Esophagus mucosa (tissue), 1 donor: ENCODE data around the gene ZNF609. TPM values are rescaled to one million over a fixed set of nuclear protein-coding genes. Genes with fewer than 3 reads are reported as not detected.
A peak's percentile ranks its signal among the peaks of the same experiment; 100 is the strongest.
"Not testable (repeated sequence)": the region's sequence is repeated elsewhere in the genome, so short reads cannot be mapped to it uniquely, and the experiment has no call there.

ENCODE experiments used
- ATAC-seq: fragments of 200-7000 bp; cut with Tn5 transposase; one replicate; pipeline ENCODE4 v1.9.1; 2020
- total RNA-seq: library from RNA; stranded (reverse); gene quantifications from one replicate; pipeline ENCODE4 v1.2.4, GENCODE V29; 2023
- donor health status: DM: yes; HTN: yes; CAD: no.

Gene ZNF609
- total RNA-seq, 1 donor from 2014 or later = 17.9 TPM

DNA sequence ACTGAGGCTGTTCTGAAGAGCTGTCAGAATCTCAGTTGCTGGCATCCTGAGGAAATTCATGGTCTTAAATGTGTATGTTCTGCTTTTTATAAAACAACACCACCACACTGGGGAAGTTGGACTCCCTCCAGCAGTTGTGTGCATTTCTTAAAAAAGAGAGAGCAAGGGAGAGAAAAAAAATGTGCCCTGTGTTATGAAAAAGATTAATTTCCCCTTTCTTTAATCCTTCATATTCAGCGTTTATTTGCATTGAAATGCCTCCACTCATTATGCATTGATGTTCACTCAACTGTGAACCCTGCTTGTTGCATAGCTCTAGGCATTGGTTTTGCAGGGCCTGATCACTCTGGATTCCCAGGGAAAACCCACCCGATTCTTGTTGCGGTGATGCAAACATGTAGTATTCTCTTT, 4.4 kb upstream of the ZNF609 start:
- ATAC-seq = no peak

DNA sequence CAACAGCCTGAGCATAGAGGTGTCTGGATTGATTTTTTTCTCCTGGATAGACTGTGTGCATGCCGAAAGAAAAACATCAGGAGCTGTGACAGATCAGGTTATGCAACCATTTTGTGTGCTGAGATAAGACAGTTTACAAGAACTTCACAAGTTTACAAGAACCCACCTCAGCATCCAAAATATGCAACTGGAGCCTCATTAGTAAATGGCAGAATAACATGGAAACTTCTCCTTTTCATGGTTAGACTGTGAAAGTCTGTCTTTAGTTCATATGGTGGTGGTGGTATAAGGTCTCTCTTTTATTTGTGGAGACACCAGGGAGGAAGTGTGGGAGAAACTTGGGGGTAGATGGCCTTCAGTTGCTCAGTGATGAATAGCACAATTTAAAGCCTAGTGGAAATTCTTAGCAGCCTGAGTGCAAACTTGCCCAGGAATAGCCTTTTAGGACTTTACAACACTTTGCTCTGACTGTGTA, 3.7 kb upstream of the ZNF609 start:
- no peak for ATAC-seq

DNA sequence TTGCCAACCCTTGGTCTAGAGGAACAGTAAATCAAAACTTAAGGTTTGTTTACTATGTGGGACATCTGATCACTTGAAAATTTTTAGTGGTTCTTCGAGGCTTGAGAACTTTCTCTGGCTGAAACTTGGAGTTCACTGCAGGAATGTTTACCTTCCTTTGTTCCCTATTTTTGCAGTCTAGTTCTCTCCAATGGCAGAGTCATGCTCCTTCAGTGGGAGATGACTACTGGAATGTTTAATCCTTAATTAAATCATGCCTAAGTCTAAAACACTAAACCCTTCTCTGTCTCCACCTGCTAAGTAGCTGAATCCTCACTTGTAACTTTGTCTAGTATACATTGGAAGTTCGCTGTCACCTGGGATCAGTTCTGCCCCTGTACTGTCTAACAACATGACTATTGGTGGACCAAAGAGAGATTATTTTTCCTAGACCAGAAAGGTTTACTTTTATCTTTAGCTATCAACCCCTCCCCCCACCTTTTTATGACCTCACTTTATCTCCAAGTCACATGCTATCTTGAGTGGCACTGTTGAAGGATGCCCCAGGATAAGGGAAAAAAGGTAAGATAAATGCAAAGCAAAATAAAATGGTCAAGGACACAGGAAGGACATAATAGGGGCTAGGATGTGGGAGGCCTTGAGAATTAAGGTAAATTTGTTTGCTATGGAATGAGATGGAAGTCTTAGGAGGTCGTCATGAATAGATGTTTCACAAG, 1.2 kb upstream of the ZNF609 start:
- ATAC-seq = no peak

DNA sequence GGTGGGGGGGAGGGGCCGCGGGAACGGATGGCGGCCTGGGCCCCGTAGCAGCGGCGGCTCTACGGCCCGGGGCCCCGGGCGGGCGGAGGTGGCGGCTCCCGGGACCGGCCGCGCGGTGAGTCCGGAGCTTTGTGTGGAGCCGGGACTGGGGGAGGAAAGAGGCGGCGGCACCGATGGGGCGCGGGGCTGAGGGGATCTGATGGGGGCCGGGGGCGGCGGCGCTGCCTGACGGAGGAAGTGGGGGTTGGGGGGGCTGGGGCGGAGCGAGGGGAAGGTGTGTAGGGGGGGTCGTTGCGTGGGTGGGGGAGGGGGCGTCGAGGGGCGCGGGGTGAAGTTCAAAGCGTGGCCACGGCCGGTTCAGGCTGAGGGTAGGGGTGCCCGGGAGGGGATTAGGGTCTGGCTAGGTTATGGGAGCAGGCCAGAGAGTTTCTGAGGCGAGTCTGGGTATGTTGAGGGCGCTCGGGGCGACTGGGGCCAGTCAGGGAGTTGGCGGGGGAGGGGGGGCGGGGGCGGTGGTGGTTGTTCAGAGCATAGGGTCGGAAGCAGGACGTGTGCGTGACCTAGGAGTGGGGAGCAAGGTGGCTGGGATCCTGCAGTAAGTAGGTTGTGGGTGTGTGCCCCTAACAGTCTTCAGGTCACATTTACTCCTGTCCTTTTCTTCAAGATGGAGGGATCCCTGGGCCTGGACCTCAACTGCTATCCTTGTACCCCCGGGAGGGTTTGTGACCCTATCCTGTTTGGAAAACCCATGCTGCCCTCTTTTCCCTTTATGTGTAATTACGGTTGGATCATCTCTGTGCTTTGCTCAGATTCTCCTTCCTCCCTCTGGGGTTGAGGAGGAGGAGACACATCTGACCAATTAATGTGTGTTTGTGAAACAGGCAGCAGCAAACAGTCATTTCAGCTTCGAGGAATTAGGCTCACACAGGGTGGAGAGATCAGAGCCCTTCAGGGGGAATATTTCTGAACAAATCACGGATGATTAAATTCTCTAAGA, 644 bp downstream of the ZNF609 start:
- peak; percentile 60 for ATAC-seq

DNA sequence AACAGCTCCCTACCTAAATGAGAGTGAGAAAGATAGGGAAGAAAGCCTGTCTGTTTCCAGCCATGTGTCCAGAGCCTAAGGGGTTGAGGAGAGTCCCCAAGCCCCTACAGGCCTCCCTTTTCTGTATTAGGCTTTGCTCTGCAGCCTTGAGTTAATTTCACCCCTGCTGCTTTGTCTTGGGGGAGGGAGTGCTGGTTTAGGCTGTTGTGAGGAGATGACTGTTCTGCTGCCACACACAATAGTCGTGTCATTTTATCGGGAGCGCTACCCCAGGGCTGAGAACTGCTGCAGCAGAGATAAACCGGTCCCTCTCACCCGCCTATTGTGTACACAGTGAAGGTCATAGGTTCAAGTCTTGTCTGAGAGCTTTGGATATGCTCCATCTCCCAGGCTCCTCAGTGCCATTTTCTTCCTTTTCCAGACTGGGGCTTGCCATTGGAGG, 1.4 kb downstream of the ZNF609 start:
- peak; percentile 45 for ATAC-seq

DNA sequence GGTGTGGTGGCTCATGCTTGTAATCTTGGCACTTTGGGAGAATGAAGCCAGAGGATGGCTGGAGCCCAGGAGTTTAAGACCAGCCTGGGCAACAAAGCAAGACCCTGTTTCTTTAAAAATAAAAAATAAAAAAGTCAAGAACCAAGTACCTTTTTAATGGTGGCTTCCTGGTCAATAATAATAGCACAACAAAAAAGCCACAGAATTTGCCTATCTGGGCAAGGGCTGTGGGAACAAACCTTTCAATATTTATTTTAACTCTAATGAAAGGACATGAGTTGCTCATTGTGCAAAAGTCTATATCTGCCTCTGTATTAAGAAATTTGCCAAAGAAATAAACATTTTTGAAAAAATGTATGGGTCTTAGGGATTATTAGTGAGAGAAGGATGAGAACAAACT, 2.1 kb downstream of the ZNF609 start:
- ATAC-seq = no peak

DNA sequence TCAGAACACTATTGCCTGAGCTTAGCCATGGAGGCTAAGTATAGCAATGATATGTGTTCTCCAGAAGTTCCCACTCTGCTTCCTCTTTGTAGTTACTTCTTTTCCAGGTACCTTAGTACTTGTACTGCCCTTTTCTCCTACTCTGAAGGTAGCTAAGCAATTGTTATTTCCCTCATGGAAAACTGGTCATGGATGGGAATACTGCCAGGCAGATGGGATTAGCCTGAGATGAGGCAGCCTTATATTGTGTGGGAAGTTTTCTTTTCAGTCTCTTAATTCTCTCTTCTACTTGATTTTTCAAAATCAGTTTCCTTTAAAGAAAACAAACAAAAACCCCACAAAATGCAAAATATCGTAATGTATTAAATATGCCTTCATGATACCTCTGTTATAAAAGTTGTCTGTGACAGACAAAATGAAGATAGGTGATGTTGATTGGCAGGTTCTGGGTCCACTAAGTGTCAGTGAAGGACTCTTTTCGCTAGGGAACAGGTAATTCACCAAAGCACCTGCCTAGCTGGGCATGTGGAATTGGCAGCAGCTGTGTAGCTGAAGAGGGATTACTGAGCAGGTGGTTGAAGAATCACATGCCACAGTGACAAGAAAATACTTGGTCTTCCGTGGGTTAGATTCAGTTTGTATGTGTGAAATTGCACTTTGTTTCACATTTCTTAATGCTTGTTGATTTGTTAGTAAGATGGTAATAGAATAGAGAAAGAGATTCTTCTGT, 4.1 kb downstream of the ZNF609 start:
- ATAC-seq = no peak

DNA sequence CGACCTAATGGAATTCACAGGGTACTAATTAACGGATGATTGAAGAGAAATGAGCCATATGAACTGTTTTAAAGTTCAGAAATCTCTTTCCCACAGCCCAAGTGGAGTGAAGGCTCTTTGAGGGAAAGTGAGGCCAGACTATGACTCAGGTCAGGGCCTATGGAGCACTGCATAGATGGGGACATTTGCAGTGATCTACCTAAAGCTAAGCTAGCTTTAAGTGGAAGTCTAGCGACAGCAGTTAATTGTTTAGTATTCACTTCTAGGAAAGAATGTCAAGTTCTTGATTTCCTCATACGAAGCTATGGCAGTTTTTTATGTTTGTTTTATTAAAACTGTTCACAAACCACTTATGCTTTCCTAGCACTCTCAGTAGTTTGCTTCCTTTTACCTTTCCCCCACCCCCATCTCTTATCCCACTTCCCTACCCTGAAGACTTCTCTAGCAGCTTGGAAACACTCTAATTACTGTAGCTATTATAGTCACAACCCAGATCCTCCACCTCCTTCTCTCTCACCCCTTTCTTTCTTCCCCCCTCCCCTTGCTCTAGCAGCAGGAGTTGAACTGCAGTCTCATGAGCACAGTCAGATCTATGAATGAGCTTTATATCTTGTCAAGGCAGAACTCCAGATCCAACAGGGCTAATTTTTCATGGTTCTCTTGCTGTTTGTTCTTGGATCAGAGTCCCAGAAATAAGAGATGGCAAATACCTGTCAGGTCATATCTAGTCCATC, 6.2 kb downstream of the ZNF609 start:
- no peak for ATAC-seq

DNA sequence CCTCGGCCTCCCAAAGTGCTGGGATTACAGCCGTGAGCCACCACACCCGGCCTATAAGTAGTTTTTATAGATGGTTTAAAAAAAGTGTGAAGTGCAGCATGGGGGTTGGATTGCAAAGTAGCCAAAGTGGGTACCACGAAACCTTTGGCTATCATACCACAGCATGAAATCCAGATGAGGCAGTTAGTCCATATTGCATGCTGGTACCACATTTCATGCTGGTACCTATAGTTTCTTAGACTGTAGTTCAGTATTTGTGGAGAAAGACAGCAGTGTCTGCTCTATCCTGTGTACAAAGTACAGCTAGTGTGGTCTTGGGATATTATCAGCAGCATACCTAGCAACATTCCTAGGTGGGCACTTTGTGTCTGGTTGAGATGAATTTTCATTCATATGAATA, 11.8 kb downstream of the ZNF609 start:
- ATAC-seq = no peak

DNA sequence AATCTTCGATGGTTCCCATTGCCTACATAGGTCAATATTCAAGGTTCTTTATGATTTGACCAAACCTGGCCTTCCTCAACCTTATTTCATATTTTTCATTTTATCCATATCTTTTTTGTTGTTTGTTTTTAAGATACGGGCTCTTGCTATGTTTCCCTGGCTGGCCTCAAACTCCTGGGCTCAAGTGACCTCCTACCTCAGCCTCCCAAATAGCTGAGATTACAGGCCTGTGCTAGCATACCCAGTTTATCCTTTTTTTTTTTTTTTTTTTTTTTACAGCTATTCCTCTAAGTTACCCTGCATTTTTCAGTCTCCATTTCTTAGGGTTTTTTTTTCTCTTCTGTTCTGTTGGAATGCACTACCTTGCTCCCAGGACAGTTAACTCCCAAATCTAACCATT, 14.5 kb downstream of the ZNF609 start:
- ATAC-seq = no peak

DNA sequence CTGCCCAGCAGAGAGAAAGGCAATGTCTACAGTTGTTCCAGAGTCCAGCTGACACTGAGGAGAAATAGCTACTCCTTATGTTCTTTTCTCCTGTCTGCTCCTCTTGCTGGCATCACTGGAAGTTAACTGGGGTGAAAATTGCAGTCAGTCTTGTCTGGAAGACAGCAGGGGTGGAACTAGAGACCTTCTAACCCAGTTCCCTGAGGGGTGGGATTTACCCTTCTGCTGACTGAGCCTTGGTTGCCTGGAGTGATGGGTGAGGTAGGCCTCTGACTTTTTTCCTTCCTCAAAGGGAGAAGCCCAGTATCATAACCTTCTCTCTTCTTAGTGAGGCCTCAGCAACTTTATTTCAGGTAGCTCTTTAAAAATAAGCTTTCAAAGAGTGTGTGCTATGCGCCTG, 16.2 kb downstream of the ZNF609 start:
- ATAC-seq = no peak

DNA sequence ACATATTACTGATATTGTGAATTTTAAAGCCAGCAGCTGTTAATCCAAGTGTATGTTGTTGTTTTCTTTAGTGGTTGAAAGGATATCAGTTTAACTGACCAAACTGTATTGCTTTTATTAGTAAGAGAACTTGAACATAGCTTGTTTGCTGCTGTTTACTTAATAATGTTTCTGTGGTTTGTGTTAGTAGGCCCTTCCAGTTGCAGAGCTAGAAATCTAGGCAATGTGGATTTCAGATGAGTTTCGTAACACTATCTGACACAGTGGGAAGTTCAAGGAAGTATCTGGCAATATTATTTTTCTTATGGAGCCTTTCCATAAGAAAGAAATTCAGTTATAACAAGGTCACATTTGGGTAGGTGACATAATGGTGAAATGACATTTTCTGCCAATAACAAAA, 18.5 kb downstream of the ZNF609 start:
- no peak for ATAC-seq

DNA sequence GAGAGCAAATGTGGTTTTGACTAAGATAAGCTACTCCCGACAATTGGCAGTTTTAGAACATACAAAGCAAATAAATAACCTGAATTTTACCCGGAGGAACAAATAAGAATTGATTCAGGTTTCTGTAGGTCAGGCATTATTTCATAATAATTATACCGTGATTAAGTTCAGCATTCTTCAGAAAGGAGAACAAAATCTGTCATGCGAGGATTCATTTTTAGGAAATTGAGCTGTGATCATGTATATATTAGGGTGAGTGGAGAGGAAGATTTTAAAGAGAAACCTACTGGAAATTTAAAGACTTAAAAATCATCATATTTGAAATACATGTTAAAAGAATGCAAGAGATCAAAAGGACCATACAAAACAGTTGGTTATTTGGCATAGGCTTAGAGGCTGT, 20.5 kb downstream of the ZNF609 start:
- no peak for ATAC-seq

DNA sequence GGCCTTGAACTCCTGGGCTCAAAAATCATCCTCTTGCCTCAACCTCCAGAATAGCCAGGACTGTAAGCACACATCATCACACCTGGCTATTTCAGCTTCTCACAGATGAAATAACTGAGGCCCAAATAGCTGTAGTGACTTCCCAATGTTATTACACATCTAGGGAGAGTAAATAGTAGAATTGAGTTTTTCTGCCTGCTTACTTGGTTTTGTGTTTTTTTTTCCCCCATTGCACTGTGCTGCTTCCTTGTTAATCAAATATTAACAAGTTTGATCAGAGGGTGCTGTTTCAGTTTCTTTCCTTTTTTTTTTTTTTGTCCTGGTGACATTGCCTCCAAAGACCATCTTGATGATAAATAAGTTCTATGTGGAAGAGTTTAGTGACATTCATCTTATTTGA, 23.4 kb downstream of the ZNF609 start:
- ATAC-seq = no peak

DNA sequence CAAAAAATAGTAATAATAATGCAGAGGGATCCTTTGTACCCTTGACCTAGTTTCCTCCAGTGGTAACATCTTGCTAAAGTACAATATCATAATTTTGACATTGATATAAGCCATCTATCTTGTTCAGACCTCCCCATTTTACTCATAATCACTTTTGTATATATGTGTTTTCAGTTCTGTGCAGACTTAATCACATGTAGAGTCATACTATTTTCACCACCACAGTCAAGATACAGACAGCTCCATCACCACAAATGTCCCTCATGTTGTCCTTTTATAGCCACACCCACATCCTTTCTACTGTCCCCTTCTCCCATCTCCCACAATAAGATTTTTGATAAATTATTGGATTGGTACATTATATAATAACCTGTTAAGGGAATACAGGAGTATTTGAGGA, 25.4 kb downstream of the ZNF609 start:
- no peak for ATAC-seq

DNA sequence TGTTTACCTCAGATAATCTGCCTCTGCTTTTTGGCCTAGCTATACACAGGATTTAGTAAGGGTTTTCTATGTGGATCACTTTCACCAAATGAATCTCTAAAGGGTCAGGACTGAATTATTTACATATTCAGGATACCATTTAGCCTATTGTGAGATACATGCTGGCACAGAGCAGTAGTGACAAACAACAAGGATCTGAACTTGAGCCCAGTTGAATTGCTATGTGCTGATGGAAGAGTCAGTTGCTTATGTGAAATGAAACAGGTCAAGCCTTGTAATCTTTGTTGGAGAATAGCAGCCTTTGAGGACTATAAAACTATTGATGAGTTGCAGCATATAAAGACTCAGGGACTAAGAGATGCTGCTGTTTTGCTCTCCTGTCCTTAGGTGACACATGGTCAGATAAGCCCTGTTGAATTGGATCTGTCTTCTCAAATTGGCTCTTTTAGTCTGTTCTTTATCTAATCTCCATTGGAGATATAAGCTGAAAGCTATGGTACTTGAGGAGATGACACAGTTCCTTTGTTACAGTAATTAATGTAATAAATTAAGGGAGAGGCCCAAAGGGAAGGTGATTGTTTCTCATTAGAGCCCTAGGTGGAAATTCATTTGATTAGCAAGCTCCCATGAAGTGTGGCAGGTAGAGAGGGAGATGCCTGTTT, 30.4 kb downstream of the ZNF609 start:
- ATAC-seq = no peak

DNA sequence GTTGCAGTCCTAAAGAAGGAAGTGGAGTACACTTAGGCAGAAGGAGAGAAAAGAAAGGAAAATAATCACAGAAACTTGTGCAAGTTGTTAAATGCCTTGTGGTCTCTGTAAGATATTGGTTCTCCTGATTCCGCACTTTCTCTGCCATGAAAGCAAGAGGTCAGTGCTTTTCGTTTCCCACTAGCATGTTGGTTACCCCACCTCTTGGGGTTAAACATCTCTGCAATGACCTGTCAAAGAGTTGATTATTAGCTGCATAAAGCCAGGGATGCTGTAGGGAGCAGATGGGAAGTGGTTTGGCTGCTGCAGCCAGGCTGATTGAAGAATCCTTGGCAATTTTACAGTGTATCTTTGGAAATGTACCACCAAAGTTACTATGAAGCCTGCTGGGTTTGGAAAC, 33.3 kb downstream of the ZNF609 start:
- no peak for ATAC-seq

DNA sequence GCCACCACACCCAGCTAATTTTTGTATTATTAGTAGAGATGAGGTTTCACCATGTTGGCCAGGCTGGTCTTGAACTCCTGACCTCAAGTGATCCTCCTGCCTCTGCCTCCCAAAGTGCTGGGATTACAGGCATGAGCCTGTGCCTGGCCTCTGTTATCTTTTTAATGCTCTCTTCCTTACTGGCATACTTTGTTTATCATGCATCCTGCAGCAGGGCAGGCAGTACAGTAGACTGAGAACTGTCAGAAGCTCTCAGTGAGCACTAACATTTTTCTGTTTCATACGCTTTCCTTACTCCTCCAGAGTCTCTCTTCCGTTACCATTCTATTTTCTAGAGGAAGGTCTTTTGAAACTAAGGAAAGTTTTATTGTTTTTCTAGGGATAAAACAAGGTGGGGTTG, 35.6 kb downstream of the ZNF609 start:
- not testable (repeated sequence) for ATAC-seq

DNA sequence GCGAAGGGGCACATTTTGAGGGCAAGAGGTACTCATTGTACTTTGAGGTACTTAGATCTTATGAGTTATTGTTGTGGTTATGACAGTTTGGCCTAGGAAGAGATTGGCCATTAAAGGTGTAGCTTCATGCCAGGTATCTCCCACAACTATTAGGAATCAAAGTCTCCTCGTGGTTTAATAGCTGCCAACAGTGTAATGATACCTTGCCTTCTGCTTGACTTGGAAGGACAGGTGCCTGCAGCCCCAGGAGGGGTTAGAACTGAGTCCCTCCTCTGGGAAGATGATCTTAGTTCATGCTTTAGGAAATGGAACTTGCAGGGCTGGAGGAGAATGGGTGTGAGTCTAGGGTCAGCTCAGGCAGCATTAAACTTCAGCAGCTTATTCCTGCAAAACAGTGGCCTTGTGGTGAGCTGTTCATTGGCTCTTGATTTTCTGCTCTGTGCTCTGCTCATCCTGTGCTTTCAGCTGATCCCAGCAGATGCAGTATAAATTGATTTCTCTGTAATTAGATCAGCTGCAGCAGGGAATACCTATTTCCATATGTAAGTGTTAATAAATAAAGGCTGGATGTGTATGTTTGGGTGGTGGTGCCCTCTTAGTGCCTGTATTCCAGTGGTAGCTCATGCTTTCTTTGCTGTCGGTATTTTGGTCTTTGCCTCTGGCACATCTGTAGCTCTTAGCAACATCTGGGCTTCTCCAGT, 40.5 kb downstream of the ZNF609 start:
- no peak for ATAC-seq

DNA sequence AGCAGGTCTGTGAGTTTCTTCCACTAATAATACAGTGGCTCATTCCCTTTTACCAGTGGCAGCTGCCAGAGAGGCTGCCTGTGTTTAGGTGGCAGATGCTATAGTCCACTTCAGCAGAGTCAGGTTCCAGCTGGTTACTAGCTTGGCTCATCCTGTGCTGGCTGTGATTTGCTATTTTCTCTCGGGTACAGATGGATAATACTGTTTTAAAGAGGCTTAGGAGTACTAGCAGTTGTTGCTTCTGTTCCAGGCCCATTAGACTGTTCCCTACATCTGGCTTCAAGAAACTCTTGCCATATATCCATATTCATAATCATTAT, 41.0 kb downstream of the ZNF609 start:
- ATAC-seq = no peak

DNA sequence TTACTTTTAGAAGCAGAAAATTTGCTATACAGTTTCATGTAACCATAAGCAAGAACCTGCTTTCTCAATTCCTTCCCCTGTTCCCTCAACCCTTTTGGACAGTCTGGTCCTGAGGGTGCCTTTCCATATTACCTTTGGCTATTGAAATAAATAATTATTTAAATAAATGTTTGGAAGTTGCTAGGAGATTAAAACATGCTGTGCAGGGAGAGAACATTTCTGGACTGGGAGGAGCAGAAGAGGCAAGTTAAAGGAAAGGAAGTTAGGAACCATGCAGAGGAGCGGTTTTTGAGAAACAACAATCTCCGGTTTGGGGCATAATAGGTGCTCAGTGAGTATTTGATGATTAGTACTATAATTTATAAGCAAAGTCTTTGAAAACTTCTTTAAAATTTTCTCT, 41.8 kb downstream of the ZNF609 start:
- no peak for ATAC-seq
